Measurements from ENCODE around the gene SCGN.

DNA sequence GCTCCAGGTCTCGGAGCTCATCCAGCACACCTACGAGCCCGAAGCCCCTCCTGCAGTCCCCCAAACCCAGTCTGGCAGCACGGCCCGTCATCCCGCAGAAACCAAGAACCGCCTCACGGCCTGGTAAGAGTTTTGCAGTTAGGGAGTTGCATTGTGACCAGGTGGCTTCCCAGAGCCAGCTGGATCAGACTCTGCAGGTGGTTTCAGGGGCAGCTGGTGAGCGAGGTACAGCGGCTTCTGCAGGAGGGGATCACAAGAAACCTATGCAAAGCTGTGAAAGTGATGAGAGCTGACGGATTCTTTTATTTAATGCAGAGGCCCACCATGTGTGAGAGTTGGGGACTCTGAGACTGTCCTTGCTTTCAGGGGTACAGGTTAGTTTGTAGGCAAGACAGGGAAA is 45.9 kb upstream of the SCGN start:
- no peak for TF ChIP-seq EZH2phosphoT487 (IDR thresholded peaks at IDR 0.05; ENCODE audit: borderline replicate concordance, low read length)
- TF ChIP-seq, protein P1, sequence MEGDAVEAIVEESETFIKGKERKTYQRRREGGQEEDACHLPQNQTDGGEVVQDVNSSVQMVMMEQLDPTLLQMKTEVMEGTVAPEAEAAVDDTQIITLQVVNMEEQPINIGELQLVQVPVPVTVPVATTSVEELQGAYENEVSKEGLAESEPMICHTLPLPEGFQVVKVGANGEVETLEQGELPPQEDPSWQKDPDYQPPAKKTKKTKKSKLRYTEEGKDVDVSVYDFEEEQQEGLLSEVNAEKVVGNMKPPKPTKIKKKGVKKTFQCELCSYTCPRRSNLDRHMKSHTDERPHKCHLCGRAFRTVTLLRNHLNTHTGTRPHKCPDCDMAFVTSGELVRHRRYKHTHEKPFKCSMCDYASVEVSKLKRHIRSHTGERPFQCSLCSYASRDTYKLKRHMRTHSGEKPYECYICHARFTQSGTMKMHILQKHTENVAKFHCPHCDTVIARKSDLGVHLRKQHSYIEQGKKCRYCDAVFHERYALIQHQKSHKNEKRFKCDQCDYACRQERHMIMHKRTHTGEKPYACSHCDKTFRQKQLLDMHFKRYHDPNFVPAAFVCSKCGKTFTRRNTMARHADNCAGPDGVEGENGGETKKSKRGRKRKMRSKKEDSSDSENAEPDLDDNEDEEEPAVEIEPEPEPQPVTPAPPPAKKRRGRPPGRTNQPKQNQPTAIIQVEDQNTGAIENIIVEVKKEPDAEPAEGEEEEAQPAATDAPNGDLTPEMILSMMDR (IDR thresholded peaks at IDR 0.05; ENCODE audit: low read depth, low read length, poor library complexity, severe bottlenecking), result no peak
